ENCODE data around the gene FAM229A. TPM values are rescaled to one million over a fixed set of nuclear protein-coding genes. Genes with fewer than 3 reads are reported as not detected.
"Not testable (repeated sequence)": the region's sequence is repeated elsewhere in the genome, so short reads cannot be mapped to it uniquely, and the experiment has no call there.

Gene FAM229A
- total and polyA plus RNA-seq, 2 donors (not counting 1 experiment from before 2014, with no cell fraction given), result 0.77 to 0.99 TPM

- Histone ChIP-seq H3K9me3 (ENCODE audit: control insufficient read depth, insufficient read depth, low read depth, low read length) (no peaks in the 10 kb centered on the region), H3K27me3 (ENCODE audit: control insufficient read depth, insufficient read depth, low read length) (no peaks in the 10 kb centered on the region), H3K4me2 (ENCODE audit: extremely low read depth, insufficient read depth, low read length) (no peak overlapping the region), H3K9ac (ENCODE audit: insufficient read depth, low read length) (no peak overlapping the region), H2AFZ (ENCODE audit: low read length) (no peak overlapping the region), H4K20me1 (ENCODE audit: control insufficient read depth, extremely low read depth, insufficient read depth, low read length) (no peaks in the 10 kb centered on the region), H3K36me3 (ENCODE audit: control insufficient read depth, insufficient read depth, low read length) (no peaks in the 10 kb centered on the region), H3K27ac (ENCODE audit: insufficient read depth, low read length) (no peak overlapping the region), H3K4me3 (replicated peaks in 1 of 4; ENCODE audit: control extremely low read depth in 1 of 4, insufficient read depth in 1 of 4, low read depth in 3 of 4, low read length in 4 of 4) (no peak overlapping the region), H3K4me1 (ENCODE audit: control insufficient read depth, extremely low read depth, insufficient read depth, low read length) (no peaks in the 10 kb centered on the region), H3K79me2 (ENCODE audit: control insufficient read depth, insufficient read depth, low read length) (no peaks in the 10 kb centered on the region)
- DNase-seq (ENCODE audit: low read depth in 2 of 2), result no peak
- TF ChIP-seq EZH2 (IDR thresholded peaks at IDR 0.05; ENCODE audit: low read length, missing control alignments), result no peak
- no peak for TF ChIP-seq CTCF (conservative IDR thresholded peaks at IDR 0.05 in 1 of 2, IDR thresholded peaks at IDR 0.05 in 1 of 2; ENCODE audit: low read depth in 1 of 2, low read length in 2 of 2)
Observed at GRCh38 chr1:32399843-32400242, 37.6 kb upstream of the FAM229A start.

GRCh38 chr1:32398401-32398800 is 36.1 kb upstream of the FAM229A start:
- no peaks in the 10 kb centered on the region for H3K36me3 ChIP-seq (ENCODE audit: control insufficient read depth, insufficient read depth, low read length)
- H3K9me3 ChIP-seq (ENCODE audit: control insufficient read depth, insufficient read depth, low read depth, low read length), result no peaks in the 10 kb centered on the region
- no peak overlapping the region for H3K27ac ChIP-seq (ENCODE audit: insufficient read depth, low read length)
- peaks cover 3% of the 10 kb centered on the region for H3K4me1 ChIP-seq (ENCODE audit: control insufficient read depth, extremely low read depth, insufficient read depth, low read length)
- no peaks in the 10 kb centered on the region for H4K20me1 ChIP-seq (ENCODE audit: control insufficient read depth, extremely low read depth, insufficient read depth, low read length)
- H2AFZ ChIP-seq (ENCODE audit: low read length), result no peak overlapping the region
- H3K27me3 ChIP-seq (ENCODE audit: control insufficient read depth, insufficient read depth, low read length), result no peaks in the 10 kb centered on the region
- no peak overlapping the region for H3K9ac ChIP-seq (ENCODE audit: insufficient read depth, low read length)
- no peak overlapping the region for H3K4me3 ChIP-seq (replicated peaks in 1 of 4; ENCODE audit: control extremely low read depth in 1 of 4, insufficient read depth in 1 of 4, low read depth in 3 of 4, low read length in 4 of 4)
- no peak overlapping the region for H3K4me2 ChIP-seq (ENCODE audit: extremely low read depth, insufficient read depth, low read length)
- TF ChIP-seq EZH2 (IDR thresholded peaks at IDR 0.05; ENCODE audit: low read length, missing control alignments) (no peak), CTCF (conservative IDR thresholded peaks at IDR 0.05 in 1 of 2, IDR thresholded peaks at IDR 0.05 in 1 of 2; ENCODE audit: low read depth in 1 of 2, low read length in 2 of 2) (no peak)
- H3K79me2 ChIP-seq (ENCODE audit: control insufficient read depth, insufficient read depth, low read length), result peaks cover 7% of the 10 kb centered on the region
- DNase-seq (ENCODE audit: low read depth in 2 of 2), result peak; percentile 7 to 74

- H3K4me3 ChIP-seq (replicated peaks in 1 of 4; ENCODE audit: control extremely low read depth in 1 of 4, insufficient read depth in 1 of 4, low read depth in 3 of 4, low read length in 4 of 4); H3K4me2 ChIP-seq (ENCODE audit: extremely low read depth, insufficient read depth, low read length): not testable (repeated sequence)
Observed at GRCh38 chr1:32396524-32396923, 34.2 kb upstream of the FAM229A start.

More at GRCh38 chr1:32396524-32396923, 34.2 kb upstream of the FAM229A start:
- H4K20me1 ChIP-seq (ENCODE audit: control insufficient read depth, extremely low read depth, insufficient read depth, low read length); H2AFZ ChIP-seq (ENCODE audit: low read length); H3K9me3 ChIP-seq (ENCODE audit: control insufficient read depth, insufficient read depth, low read depth, low read length); H3K4me1 ChIP-seq (ENCODE audit: control insufficient read depth, extremely low read depth, insufficient read depth, low read length); H3K27me3 ChIP-seq (ENCODE audit: control insufficient read depth, insufficient read depth, low read length); H3K9ac ChIP-seq (ENCODE audit: insufficient read depth, low read length); DNase-seq (ENCODE audit: low read depth in 2 of 2); H3K27ac ChIP-seq (ENCODE audit: insufficient read depth, low read length); H3K36me3 ChIP-seq (ENCODE audit: control insufficient read depth, insufficient read depth, low read length): not testable (repeated sequence)
- H3K79me2 ChIP-seq (ENCODE audit: control insufficient read depth, insufficient read depth, low read length), result peaks cover 16% of the 10 kb centered on the region
